MCF 10A (cell line): Measurements from ENCODE around the gene FAM53A. TPM values are rescaled to one million over a fixed set of nuclear protein-coding genes. Genes with fewer than 3 reads are reported as not detected.

Experiments used
- BruUV-seq: library from RNA; stranded (reverse); fragments of 400-500 nt; replicated peaks from 2 replicates; lab custom pipeline; 2021; lab: Mats Ljungman, UMichigan
- CTCF ChIA-PET: fragments of 300-600 bp; sonication (Branson Sonifier 250); formaldehyde crosslinking; extraction: SDS; loops from one replicate; lab custom pipeline; 2021; ENCODE audit warnings: antibody characterized with exemption, inconsistent platforms; lab: Yijun Ruan, JAX
- POLR2A ChIA-PET: fragments of 300-600, 350-650 bp; sonication (Branson Sonifier 250); formaldehyde crosslinking; extraction: SDS; loops from one replicate; lab custom pipeline; 2020; ENCODE audit warnings: antibody characterized with exemption, inconsistent platforms; lab: Yijun Ruan, JAX
- DNase-seq: peaks from one replicate; pipeline ENCODE4 v3.0.0-alpha.2; 2018; ENCODE audit not compliant: unreplicated experiment
- H3K27ac Mint-ChIP-seq: one replicate; pipeline ENCODE4 v1.8.0; 2022; ENCODE audit warnings: mild to moderate bottlenecking, low read depth, mixed read lengths; ENCODE audit not compliant: unreplicated experiment
- H3K27me3 Mint-ChIP-seq: one replicate; pipeline ENCODE4 v1.8.0; 2022; ENCODE audit warnings: mixed read lengths; ENCODE audit not compliant: insufficient read depth, unreplicated experiment
- H3K36me3 Mint-ChIP-seq: one replicate; pipeline ENCODE4 v1.8.0; 2022; ENCODE audit warnings: mild to moderate bottlenecking, moderate library complexity, mixed read lengths; ENCODE audit not compliant: insufficient read depth, unreplicated experiment
- H3K4me1 Mint-ChIP-seq: one replicate; pipeline ENCODE4 v1.8.0; 2022; ENCODE audit warnings: mixed read lengths; ENCODE audit not compliant: insufficient read depth, unreplicated experiment
- H3K4me3 Mint-ChIP-seq: one replicate; pipeline ENCODE4 v1.8.0; 2022; ENCODE audit warnings: mild to moderate bottlenecking, moderate library complexity, mixed read lengths; ENCODE audit not compliant: unreplicated experiment
- H3K9me3 Mint-ChIP-seq: one replicate; pipeline ENCODE4 v1.8.0; 2022; ENCODE audit warnings: mixed read lengths; ENCODE audit not compliant: unreplicated experiment
- CTCF ChIP-seq: fragments of 200-600 bp; IDR thresholded peaks from one replicate; pipeline ENCODE4 v1.8.0; 2022; ENCODE audit warnings: antibody characterized with exemption, mild to moderate bottlenecking; ENCODE audit not compliant: unreplicated experiment
- intact Hi-C: fragments of 100-400 bp; cut with micrococcal nuclease; formaldehyde crosslinking; loops from 2 replicates; pipeline ENCODE4 v1.14.1; 2022
- total RNA-seq: library from RNA; stranded (reverse); gene quantifications from 2 replicates; pipeline ENCODE4 v1.2.3, GENCODE V29; 2022

The FAM53A gene
- total RNA-seq, 1 experiment from 2014 or later: 6.6 TPM

- Mint-ChIP-seq H3K27ac (peak overlapping the region; percentile 77), H3K27me3 (no peaks in the 10 kb centered on the region), H3K9me3 (no peaks in the 10 kb centered on the region), H3K4me1 (peaks cover 7% of the 10 kb centered on the region), H3K4me3 (peak overlapping the region; percentile 86), H3K36me3 (peaks cover 33% of the 10 kb centered on the region)
- ChIA-PET CTCF (interaction anchor here (1.0 kb wide), 1 partner anchor 19 kb away, joined by 3 read pairs; no protein-coding TSS in a partner anchor), POLR2A (interaction anchor here (0.8 to 3.9 kb wide), 10 partner anchors 9 to 160 kb away, joined by 3 to 63 read pairs (median 8); partner anchors contain the start of genes NSD2, TACC3 and TMEM129)
- TF ChIP-seq CTCF: no peak
- intact Hi-C loops: no loop called here
- no TSS peak for BruUV-seq
- no peak for DNase-seq
Observed at GRCh38 chr4:1711055-1711570, 27.0 kb upstream of the FAM53A start.

GRCh38 chr4:1708581-1708980 is 24.5 kb upstream of the FAM53A start:
- H3K27ac Mint-ChIP-seq: no peak overlapping the region
- no peaks in the 10 kb centered on the region for H3K9me3 Mint-ChIP-seq
- no peak for TF ChIP-seq CTCF
- H3K4me1 Mint-ChIP-seq: peaks cover 7% of the 10 kb centered on the region
- no peak overlapping the region for H3K4me3 Mint-ChIP-seq
- DNase-seq: no peak
- ChIA-PET POLR2A (interaction anchor here (0.6 to 1.6 kb wide), 7 partner anchors 10 to 157 kb away, joined by 3 to 6 read pairs (median 4); partner anchors contain the start of genes TACC3 and TMEM129), CTCF (interaction anchor here (0.5 to 9.5 kb wide), 5 partner anchors 9 to 103 kb away, joined by 3 to 101 read pairs (median 10); no protein-coding TSS in a partner anchor)
- no TSS peak for BruUV-seq
- no peaks in the 10 kb centered on the region for H3K27me3 Mint-ChIP-seq
- H3K36me3 Mint-ChIP-seq: peaks cover 55% of the 10 kb centered on the region
- intact Hi-C loops: no loop called here

- no peak for DNase-seq
- no peaks in the 10 kb centered on the region for H3K9me3 Mint-ChIP-seq
- ChIA-PET CTCF (interaction anchor here (1.1 to 9.5 kb wide), 3 partner anchors 13 to 22 kb away, joined by 3 to 101 read pairs (median 14); no protein-coding TSS in a partner anchor), POLR2A (no interaction called here)
- no TSS peak for BruUV-seq
- H3K36me3 Mint-ChIP-seq: peaks cover 73% of the 10 kb centered on the region
- H3K4me3 Mint-ChIP-seq: no peak overlapping the region
- H3K4me1 Mint-ChIP-seq: peaks cover 7% of the 10 kb centered on the region
- no peak overlapping the region for H3K27ac Mint-ChIP-seq
- TF ChIP-seq CTCF: no peak
- no peaks in the 10 kb centered on the region for H3K27me3 Mint-ChIP-seq
- intact Hi-C loops: no loop called here
Observed at GRCh38 chr4:1706358-1706757, 22.2 kb upstream of the FAM53A start.

- no peak for TF ChIP-seq CTCF
- Mint-ChIP-seq H3K36me3 (peaks cover 80% of the 10 kb centered on the region), H3K9me3 (no peaks in the 10 kb centered on the region), H3K4me1 (peaks cover 7% of the 10 kb centered on the region), H3K27me3 (no peaks in the 10 kb centered on the region), H3K4me3 (no peak overlapping the region), H3K27ac (no peak overlapping the region)
- BruUV-seq: no TSS peak
- ChIA-PET CTCF (interaction anchor here (3.5 to 9.5 kb wide), 2 partner anchors 12 to 21 kb away, joined by 14 to 101 read pairs; no protein-coding TSS in a partner anchor), POLR2A (interaction anchor here (1.1 kb wide), 1 partner anchor 9 kb away, joined by 3 read pairs; no protein-coding TSS in a partner anchor)
- intact Hi-C loops: no loop called here
- DNase-seq: no peak
Observed at GRCh38 chr4:1705732-1706131, 21.6 kb upstream of the FAM53A start.
